Effector memory CD8-positive, alpha-beta T cell (primary cell): ENCODE results near the gene THG1L.
A peak's percentile ranks its signal among the peaks of the same experiment; 100 is the strongest.

Source experiments
- ATAC-seq: fragments of 150-1000 bp; cut with Tn5 transposase; replicated peaks from 2 replicates; pipeline ENCODE4 v1.10.0; 2021; ENCODE audit warnings: mild to moderate bottlenecking, moderate library complexity
- DNase-seq, 3 experiments: peaks; one replicate each; pipeline ENCODE4 v3.0.0; 2021
- H3K27ac Mint-ChIP-seq, 2 donors: one replicate each; pipeline ENCODE4 v1.8.0; 2022; ENCODE audit warnings: mild to moderate bottlenecking in 2 of 2, mixed read lengths in 2 of 2, moderate library complexity in 2 of 2
- H3K27me3 Mint-ChIP-seq, 2 donors: one replicate each; pipeline ENCODE4 v1.8.0; 2022; ENCODE audit warnings: mixed read lengths in 2 of 2
- H3K36me3 Mint-ChIP-seq: one replicate; pipeline ENCODE4 v1.8.0; 2022; ENCODE audit warnings: mild to moderate bottlenecking, moderate library complexity, mixed read lengths; ENCODE audit not compliant: insufficient read depth
- H3K4me1 Mint-ChIP-seq, 2 donors: one replicate each; pipeline ENCODE4 v1.8.0; 2022; ENCODE audit warnings: low read depth in 2 of 2, mixed read lengths in 2 of 2
- H3K4me3 Mint-ChIP-seq, 2 donors: one replicate each; pipeline ENCODE4 v1.8.0; 2022; ENCODE audit warnings: mild to moderate bottlenecking in 2 of 2, mixed read lengths in 2 of 2, moderate library complexity in 2 of 2
- H3K9me3 Mint-ChIP-seq, 2 donors: one replicate each; pipeline ENCODE4 v1.8.0; 2022; ENCODE audit warnings: mixed read lengths in 2 of 2

THG1L gene

DNA sequence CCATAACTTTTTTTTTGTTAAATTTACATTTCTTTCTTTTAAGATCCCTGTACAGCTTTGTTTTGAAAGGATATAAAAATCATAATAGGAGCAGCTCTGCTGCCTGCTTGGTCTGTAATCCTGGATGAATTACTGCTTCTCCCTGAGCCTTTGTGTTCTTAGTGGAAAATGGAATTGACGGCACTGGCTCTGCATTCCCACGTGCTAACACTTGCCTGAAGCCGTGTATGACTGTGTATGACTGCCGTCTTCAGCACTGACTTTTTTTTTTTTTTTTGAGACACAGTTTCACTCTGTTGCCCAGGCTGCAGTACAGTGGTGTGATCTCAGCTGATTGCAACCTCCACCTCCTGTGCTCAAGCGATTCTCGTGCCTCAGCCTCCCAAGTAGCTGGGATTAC is 4.8 kb downstream of the THG1L start:
- H3K4me3 Mint-ChIP-seq = no peak overlapping the region
- peaks cover 20% of the 10 kb centered on the region for H3K36me3 Mint-ChIP-seq
- no peaks in the 10 kb centered on the region for H3K27me3 Mint-ChIP-seq
- H3K4me1 Mint-ChIP-seq = peaks cover 6 to 8% of the 10 kb centered on the region in 2 donors
- ATAC-seq = no peak
- H3K27ac Mint-ChIP-seq = no peak overlapping the region
- no peaks in the 10 kb centered on the region for H3K9me3 Mint-ChIP-seq
- DNase-seq = no peak

DNA sequence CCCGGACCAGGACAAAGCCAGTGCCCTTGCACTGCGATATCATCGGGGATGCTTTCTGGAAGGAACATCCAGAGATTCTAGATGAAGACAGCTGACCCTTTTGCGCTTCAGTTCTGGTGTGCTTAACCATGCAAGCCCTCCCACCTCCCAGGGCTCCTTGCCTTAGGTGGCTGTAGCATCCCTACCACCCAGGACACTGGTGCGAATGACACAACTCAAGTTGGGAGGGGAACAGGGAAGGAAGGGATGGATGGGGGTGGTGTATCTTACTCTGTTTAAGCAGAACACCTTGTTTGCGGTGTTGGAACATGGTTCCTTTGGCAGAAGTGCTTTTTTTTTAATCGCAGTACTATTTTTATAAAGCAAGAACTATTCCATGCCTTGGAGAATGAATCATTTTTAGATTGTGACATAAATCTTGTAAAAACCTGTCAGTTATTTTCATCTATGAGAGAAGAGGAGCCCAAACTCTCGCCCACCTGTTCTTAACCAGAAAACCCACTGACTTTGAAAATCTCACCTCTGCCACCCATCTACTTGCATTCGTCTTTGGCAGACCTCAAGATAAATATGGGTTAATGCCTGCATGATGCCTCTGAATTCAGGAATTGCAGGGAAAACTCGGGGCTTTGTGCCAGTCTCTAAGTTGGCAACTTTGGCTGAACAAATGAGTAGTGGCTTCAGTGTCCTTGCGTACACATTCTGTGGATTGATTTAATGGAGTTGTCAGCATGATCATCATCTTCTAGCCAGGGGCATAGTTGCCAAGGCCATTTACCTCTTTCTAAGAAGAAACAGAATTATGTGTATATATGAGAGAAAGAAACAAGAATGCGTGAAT is 8.4 kb downstream of the THG1L start:
- Mint-ChIP-seq H3K27ac (no peak overlapping the region), H3K4me3 (no peak overlapping the region)
- no peak for ATAC-seq

GRCh38 chr5:157740229-157740610 is 9.0 kb downstream of the THG1L start:
- H3K9me3 Mint-ChIP-seq = no peaks in the 10 kb centered on the region
- peaks cover 9% of the 10 kb centered on the region for H3K36me3 Mint-ChIP-seq
- no peaks in the 10 kb centered on the region for H3K27me3 Mint-ChIP-seq
- H3K27ac Mint-ChIP-seq = no peak overlapping the region
- no peak overlapping the region for H3K4me3 Mint-ChIP-seq
- DNase-seq (no peak), ATAC-seq (no peak)
- peaks cover 14 to 16% of the 10 kb centered on the region in 2 donors for H3K4me1 Mint-ChIP-seq

More for the DNA sequence above, 8.4 kb downstream of the THG1L start:
- Mint-ChIP-seq H3K9me3 (no peaks in the 10 kb centered on the region), H3K27me3 (no peaks in the 10 kb centered on the region), H3K36me3 (peaks cover 9% of the 10 kb centered on the region), H3K4me1 (peaks cover 12% of the 10 kb centered on the region in 2 donors)
- DNase-seq = no peak

DNA sequence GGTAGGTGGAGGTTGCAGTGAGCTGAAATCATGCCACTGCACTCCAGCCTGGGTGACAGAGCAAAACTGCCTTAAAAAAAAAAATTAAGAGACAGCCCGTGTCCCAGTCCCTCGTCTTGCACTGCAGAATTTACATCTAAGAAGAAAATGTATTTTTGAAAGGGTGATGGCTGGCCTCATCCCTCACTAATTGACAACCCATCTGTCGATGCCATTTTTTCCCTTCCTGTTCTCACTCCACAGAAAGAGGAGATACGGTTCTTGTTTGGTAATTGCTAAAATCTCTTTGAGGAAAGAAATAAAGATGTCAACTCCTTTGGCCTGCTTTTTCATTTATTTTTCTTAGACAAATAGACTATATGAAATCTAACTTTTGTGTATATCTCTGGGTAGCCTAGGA is 9.9 kb downstream of the THG1L start:
- Mint-ChIP-seq H3K4me3 (no peak overlapping the region), H3K4me1 (peaks cover 14 to 20% of the 10 kb centered on the region in 2 donors), H3K36me3 (peaks cover 5% of the 10 kb centered on the region), H3K9me3 (no peaks in the 10 kb centered on the region), H3K27me3 (no peaks in the 10 kb centered on the region), H3K27ac (no peak overlapping the region)
- no peak for ATAC-seq
- no peak for DNase-seq

DNA sequence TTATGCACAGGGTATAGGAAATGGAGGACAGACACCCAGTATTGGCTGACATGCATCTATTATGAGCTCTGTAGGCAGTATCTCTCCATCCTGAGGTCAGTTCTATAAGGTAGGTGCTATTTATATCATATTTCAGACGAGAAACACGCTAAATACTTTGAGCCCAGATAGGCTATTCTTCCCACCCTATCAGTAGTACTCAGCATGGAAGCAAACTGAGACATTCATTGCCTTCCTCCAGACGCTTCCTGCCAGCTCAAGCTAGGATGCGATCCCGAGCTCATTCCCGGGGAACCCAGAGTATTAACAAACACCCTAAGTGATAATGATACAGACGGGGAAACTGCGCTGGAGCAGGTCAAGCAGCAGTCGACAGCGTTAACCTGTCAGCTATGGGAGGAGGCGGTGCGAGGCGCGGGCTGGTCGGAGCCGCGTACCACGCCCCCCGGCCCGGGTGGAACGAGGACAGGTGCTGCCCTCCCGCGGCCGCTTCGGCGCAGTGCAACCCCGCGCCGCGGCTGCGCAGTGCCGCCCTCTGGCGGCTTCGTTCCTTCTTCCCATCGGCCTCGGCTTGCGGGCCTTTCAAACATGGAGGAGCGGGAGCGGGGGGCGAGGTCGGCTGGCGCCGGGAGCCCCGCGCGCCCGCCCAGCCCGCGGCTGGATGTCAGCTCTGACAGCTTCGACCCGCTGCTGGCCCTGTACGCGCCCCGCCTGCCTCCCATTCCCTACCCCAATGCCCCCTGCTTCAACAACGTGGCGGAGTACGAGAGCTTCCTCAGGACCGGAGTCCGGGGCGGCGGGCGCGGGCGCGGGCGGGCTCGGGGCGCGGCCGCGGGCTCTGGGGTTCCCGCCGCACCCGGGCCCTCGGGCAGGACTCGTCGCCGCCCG is 12.2 kb downstream of the THG1L start, which contains the start of gene LSM11:
TSS of gene LSM11 (plus strand) at position 550 of the 888 bp plus-strand sequence. CDS start at position 589, 39 bp downstream.
- ATAC-seq (peak; percentile 95), DNase-seq (peak; percentile 87 to 95 (median 94))
- Mint-ChIP-seq H3K4me3 (peak within 1 kb of the TSS; percentile 80 to 84), H3K36me3 (peaks cover 4% of the 10 kb centered on the region), H3K4me1 (peaks cover 19 to 20% of the 10 kb centered on the region in 2 donors), H3K27ac (peak within 1 kb of the TSS; percentile 59 to 72), H3K27me3 (no peaks in the 10 kb centered on the region), H3K9me3 (no peaks in the 10 kb centered on the region)

GRCh38 chr5:157744051-157745011 is 13.1 kb downstream of the THG1L start:
- Mint-ChIP-seq H3K27me3 (no peaks in the 10 kb centered on the region), H3K36me3 (peaks cover 1% of the 10 kb centered on the region), H3K27ac (peak overlapping the region; percentile 59 to 72), H3K4me3 (peak overlapping the region; percentile 80 to 84), H3K4me1 (peaks cover 20 to 22% of the 10 kb centered on the region in 2 donors), H3K9me3 (no peaks in the 10 kb centered on the region)
- DNase-seq (no peak), ATAC-seq (peak; percentile 11)

- Mint-ChIP-seq H3K4me3 (peak overlapping the region; percentile 80 to 84), H3K4me1 (peaks cover 22% of the 10 kb centered on the region in 2 donors), H3K36me3 (no peaks in the 10 kb centered on the region), H3K9me3 (no peaks in the 10 kb centered on the region), H3K27me3 (no peaks in the 10 kb centered on the region), H3K27ac (no peak overlapping the region)
- ATAC-seq (no peak), DNase-seq (no peak)
These were observed 13.8 kb downstream of the THG1L start for GRCh38 chr5:157745041-157745456.

DNA sequence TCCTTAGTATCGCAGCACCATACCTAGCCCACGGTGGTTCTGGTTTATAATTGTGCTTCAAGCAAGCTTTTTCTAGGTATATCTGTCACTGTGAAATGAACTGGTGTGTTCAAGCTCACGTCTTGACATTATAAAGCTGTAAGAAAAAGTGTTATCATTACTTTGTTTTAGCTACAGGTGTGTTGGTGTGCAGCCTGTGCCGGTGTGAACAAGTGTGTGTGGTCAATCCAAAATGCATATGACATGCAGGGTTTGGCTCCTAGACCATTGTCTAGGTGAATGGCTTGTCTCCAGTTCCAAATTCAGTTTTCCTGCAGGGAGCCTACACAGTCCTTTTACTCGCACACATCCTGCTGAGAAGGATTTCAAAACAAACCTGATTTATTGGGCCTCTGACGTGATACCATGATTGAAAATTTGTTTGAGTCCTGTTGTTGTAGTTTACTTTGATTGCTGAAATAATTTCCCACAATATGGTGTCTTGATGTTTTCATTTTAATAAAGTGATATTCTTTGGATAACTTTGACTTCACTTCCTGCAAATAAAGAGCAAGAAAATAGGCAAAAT is 16.0 kb downstream of the THG1L start:
- Mint-ChIP-seq H3K27ac (no peak overlapping the region), H3K36me3 (peaks cover 6% of the 10 kb centered on the region), H3K4me3 (no peak overlapping the region), H3K27me3 (no peaks in the 10 kb centered on the region), H3K9me3 (no peaks in the 10 kb centered on the region), H3K4me1 (peaks cover 22% of the 10 kb centered on the region in 2 donors)
- no peak for DNase-seq
- no peak for ATAC-seq

GRCh38 chr5:157747766-157748700 is 16.8 kb downstream of the THG1L start:
- no peak overlapping the region for H3K27ac Mint-ChIP-seq
- H3K4me3 Mint-ChIP-seq = no peak overlapping the region
- H3K36me3 Mint-ChIP-seq = peaks cover 14% of the 10 kb centered on the region

GRCh38 chr5:157748760-157749461 is 17.7 kb downstream of the THG1L start:
- ATAC-seq (no peak), DNase-seq (no peak)
- Mint-ChIP-seq H3K9me3 (no peaks in the 10 kb centered on the region), H3K27me3 (no peaks in the 10 kb centered on the region), H3K36me3 (peaks cover 16% of the 10 kb centered on the region), H3K4me1 (peaks cover 15 to 16% of the 10 kb centered on the region in 2 donors), H3K27ac (no peak overlapping the region), H3K4me3 (no peak overlapping the region)

More at GRCh38 chr5:157747766-157748700, 16.8 kb downstream of the THG1L start:
- H3K4me1 Mint-ChIP-seq = peaks cover 18 to 19% of the 10 kb centered on the region in 2 donors
- no peaks in the 10 kb centered on the region for H3K27me3 Mint-ChIP-seq
- no peaks in the 10 kb centered on the region for H3K9me3 Mint-ChIP-seq
- no peak for ATAC-seq
- no peak for DNase-seq

GRCh38 chr5:157749462-157749799 is 18.2 kb downstream of the THG1L start:
- ATAC-seq (no peak), DNase-seq (no peak)
- H3K27ac Mint-ChIP-seq = no peak overlapping the region

More at GRCh38 chr5:157749462-157749799, 18.2 kb downstream of the THG1L start:
- H3K9me3 Mint-ChIP-seq = no peaks in the 10 kb centered on the region
- no peaks in the 10 kb centered on the region for H3K27me3 Mint-ChIP-seq
- H3K36me3 Mint-ChIP-seq = peaks cover 20% of the 10 kb centered on the region
- no peak overlapping the region for H3K4me3 Mint-ChIP-seq
- peaks cover 12% of the 10 kb centered on the region in 2 donors for H3K4me1 Mint-ChIP-seq
